CD4-positive, alpha-beta T cell treated with Interleukin-17A for 1 hour (primary cell): Measurements from ENCODE around the gene ITIH3.
A peak's percentile ranks its signal among the peaks of the same experiment; 100 is the strongest.

ENCODE experiments used
- DNase-seq: peaks from one replicate; pipeline ENCODE4 v3.0.0-alpha.2; 2020

Gene ITIH3

DNA sequence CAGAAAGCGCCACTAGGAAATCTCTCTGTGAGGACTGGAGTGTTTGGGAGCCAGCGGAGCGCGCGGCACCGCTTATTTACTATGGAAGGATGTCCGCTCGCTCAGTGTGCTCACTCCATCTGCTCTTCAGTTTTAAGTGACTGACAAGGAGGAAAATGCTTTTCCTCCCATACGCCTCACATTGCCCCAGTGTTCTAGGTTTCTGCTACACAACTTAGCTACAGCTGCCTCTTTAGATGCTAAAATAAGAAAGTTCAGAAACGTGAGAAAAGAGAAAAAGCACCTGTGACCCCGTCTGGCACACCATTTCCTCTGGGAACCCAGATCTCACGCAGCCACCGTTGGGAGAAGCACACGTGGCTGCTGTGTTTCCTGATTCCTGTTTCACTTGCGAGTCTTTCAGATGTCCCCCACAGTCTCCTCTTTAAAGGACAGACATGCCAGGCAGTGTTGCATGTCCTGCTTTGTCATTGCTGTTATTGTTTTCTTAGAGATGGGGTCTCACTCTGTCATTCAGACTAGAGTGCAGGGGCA is 51.9 kb downstream of the ITIH3 start:
- no peak for DNase-seq

DNA sequence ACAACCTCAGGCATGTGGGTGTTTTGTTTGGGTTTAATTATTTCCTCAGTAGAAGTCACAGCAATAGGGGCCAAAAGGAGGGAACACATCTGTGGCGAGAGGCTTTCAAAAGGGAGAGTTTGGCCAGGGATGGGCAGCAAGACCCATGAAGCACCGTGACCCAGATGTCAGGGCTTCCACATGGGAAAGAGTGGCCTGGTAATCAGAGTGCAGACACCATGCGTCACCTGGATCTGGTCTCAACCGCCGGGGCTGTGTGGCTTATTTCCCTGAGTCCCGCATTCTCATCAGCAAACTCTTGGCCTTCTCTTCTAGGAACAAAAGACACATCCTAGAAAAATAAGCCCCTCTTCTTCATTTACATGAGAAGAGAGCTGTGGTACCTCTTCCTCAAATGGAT is 52.6 kb downstream of the ITIH3 start:
- no peak for DNase-seq

DNA sequence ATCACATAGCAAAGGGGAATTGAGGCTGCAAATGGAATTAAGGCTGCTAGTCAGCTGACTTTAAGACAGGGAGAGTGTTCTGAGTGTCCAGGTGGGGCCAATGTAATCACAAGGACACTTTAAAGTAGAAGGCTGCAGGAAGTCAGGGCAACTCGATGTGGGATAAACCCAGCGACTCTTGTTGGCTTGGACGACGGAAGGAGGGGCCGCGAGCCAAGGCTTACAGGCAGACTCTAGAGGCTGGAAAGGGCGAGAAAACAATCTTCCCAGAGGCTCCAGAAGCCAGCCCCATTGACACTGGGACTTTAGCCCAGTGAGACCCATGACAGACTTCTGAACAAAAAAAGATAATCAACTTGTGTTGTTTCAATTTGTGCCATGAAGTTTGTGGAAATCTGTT is 53.1 kb downstream of the ITIH3 start:
- DNase-seq, result no peak

DNA sequence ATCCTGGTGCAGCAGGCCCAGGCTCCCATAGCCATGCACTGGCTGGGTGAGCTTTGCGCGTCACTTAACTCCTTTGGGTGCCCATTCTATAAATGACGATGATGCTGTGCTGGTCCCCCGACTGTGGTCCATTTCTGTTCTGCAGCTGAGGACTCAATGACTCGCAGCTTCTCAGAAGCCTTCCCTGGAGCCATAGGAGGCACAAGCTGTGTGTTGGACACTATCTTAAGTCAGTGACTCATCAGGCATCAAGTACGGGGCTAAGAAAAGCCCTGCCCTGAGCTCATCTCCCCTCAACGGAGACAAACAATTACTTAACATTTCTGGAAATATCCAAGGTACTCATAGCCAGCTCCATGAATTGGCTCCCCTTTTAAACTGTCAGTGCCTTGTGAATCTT is 54.0 kb downstream of the ITIH3 start:
- DNase-seq, result no peak

DNA sequence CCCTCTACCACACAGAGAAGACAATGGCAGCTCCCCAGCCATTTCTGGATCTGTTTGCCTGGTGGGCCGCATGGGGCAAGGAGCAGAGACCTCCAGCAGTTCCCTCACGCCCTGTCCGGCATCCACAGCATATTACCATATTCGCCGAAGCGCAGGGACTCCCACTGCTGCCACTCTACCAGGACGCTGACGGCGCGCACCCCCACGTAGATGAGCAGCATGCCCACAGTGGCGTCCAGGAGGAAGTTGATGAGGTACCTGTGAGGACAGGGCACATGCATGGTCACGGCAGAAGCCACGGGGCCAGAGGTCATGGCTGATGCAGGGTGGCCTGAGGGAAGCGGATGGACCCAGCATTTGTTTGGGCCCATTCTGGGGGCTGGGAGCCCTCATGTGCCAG is 55.1 kb downstream of the ITIH3 start:
- DNase-seq, result no peak

DNA sequence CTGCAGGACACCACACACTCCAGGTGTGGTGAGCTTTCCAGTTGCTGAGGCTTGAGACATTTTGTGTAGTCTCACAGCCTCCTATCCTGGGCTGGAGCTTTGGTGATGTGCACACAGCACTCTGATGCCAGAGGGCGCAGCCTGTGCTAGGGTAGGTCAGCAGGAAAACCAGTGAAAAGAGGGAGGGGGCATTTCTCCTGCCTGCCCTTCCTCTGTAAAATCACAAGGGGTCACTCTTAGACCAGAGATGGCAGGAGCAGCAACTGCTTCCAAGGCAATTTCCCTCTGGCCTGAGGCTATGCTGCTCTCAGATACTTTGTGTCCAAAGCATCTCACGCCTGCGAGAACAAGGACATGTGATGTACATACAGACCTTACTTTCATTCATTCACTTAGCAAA is 56.8 kb downstream of the ITIH3 start:
- peak; percentile 35 for DNase-seq

DNA sequence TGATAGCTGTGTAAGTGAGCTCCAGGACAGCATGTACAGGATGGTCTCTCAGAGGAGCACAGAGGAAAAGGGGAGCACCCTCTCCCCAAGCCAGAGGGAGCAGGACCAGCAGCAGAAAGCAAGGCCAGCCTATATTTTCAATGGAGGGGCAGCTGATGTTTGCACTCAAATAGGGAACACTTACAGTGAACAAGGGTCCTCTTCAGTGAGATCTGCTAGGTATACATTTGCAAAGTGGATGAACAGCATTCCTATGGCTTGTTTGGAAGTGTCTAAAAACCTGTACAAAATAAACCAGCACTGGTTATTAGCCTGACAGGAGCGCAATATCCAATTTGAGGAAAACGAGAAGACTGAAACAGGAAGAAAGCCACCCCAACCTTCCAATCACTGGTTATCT is 57.8 kb downstream of the ITIH3 start:
- DNase-seq, result no peak

DNA sequence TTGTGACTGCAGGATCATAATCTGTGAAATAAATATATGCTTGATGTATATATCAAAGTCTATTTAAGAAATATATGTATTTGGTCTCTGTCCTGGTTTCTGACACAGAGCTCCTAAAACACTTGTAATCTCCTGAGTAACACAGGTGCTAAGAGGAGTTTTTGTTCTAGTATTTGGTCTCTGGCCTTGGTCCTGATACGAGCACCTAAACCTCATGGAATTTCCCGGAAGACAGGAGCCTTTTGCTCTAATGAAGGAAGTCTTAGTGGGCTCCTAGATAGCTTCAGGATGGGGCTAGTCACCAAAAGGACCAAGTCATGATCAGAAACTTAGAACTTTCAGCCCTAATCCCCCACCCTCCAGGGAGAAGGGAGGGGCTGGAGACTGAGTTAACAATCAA is 59.4 kb downstream of the ITIH3 start:
- DNase-seq, result no peak

DNA sequence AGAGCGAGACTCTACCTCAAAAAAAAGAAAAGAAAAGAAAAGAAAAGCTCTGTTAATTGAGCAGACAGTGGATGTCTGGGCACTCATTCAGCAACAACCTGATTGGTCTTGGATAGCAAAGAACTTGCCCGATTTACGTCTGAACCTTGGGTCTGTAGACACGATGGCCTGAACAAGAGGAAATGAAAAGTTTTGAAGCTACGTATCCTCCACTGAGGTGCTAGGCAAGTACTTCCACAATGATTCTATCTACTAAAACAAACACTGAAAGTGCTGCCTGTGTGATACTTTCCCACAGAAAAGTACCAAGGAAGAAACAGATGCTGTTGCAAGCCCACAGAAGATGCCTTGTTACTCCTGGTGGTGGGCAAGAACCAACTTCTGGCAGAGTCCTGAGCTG is 62.1 kb downstream of the ITIH3 start:
- DNase-seq, result no peak

DNA sequence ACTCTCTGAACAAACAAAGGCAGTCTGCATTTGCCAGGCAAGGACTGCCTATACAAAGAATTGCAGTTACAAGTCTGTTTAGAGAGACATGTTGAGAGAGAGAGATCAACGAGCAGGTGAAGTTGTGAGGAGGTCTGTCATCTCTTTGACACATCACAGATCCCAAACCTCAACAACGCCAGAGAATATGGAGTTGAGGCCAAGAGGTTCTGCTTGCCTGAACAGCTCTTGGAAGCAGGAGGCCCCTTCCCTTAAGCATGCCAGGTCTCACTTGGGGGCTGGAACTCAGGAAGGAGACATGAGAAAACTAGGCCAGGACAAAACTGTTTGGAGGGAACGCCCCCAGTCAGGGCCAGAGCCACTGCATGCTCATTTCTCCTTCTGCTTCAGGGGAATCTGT is 62.5 kb downstream of the ITIH3 start:
- DNase-seq, result no peak

DNA sequence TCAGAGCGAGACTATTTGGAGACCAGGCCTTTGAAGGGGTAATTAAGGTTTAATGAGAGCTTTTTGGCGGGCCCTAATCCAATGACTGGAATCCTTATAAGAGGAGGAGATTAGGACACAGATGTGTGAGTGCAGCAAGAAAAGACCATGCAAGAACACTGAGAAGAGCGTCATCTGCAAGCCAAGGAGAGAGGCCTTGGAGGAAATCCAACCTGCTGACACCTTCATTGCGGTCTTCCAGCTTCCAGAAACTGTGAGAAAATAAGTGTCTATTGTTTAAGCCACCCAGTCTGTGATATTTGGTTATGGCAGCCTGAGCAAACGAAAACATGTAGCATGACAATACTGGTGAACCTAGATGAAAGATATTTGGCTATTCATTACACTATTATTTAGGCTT is 63.3 kb downstream of the ITIH3 start:
- no peak for DNase-seq
